Right renal cortex interstitium (tissue), 3 donors: ENCODE results near the gene FZD1. TPM values are rescaled to one million over a fixed set of nuclear protein-coding genes. Genes with fewer than 3 reads are reported as not detected.
"Not testable (repeated sequence)": the region's sequence is repeated elsewhere in the genome, so short reads cannot be mapped to it uniquely, and the experiment has no call there.

Experiments used
- DNase-seq, 3 donors: peaks; one replicate each; pipeline ENCODE4 v3.0.0-alpha.2; 2013; ENCODE audit warnings: low read depth in 3 of 3, low spot score in 2 of 3
- polyA plus RNA-seq, 3 donors: library from polyadenylated mRNA; unstranded; fragments of 120-200 nt; gene quantifications; one replicate each; pipeline ENCODE4 v1.2.1, GENCODE V29; 2013; ENCODE audit not compliant: insufficient read length in 3 of 3

FZD1 gene
- polyA plus RNA-seq, 3 donors: 56.4 to 60.4 (median 58.7) TPM

DNA sequence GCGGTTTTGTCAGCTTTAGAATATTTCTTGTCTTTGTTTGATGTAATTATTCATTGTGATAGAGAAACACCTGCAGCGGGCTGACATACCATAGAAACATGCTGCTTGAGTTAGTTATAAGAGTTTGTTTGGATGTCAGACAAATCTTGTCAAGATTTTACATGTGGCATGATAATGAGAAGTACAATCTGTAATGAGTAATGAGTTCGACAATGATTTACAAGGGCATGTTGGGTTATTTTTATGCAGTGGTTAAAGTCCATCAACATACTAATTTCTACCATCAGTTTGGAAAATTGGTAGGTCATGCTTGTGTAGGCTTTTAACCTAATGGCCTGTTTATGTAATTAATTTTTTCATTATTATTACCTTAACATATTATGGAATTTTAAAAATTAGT lies 31.3 kb downstream of the FZD1 start:
- no peak for DNase-seq

DNA sequence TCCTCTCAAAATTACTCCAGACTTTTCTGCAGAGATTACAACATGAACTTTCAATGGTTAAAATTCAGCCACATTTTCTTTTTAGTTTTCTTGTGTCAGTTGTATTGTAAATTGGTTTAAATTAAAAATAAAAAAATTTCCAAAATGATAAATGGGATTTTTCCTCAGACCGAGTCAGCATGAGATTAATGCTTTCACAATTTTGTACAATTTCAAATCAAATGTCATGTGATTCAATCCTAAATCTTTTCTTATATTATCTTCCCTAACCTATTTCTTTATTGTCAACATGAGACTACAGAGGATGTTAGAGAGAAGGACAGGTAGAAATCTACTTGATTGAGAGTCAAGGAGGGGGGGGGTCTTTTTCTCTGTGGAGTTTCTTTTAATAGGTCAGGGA lies 33.7 kb downstream of the FZD1 start:
- no peak for DNase-seq

DNA sequence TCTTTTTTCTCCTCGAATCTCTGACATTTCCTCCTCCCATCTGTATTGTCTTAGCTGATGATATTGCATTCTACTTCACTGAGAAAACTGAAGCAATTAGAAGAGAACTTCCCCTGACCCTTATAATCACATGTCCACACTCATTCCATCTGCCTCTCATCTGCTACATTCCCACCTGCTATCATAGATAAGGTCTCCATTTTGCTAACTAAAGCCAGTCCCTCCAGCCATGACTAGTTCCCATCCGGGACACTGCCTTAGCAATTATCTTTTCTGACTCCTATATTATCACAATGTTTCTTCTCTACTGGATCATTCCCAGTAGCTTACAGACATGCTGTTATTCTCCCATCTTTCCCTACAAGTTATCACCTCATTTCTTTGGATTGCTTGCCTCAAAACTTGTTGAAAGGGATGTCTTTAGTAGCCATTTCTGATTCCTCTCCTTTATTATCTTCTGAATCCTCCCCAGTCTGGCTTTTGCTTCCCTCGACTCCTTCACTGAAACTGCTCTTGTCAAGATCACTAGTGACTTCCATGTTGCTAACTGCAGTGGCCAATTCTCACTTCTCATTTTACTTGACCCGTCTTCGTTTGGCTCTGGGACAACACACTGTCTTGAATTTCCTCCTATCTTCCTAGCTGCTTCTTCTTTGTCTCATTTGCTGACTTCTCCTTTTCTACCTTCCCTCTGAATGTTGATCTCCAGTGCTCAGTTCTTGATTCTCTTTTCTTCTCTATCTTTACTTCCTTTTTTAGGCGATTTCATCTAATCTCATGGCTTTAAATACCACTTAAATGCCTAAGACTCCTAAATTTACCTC lies 35.9 kb downstream of the FZD1 start:
- no peak for DNase-seq

DNA sequence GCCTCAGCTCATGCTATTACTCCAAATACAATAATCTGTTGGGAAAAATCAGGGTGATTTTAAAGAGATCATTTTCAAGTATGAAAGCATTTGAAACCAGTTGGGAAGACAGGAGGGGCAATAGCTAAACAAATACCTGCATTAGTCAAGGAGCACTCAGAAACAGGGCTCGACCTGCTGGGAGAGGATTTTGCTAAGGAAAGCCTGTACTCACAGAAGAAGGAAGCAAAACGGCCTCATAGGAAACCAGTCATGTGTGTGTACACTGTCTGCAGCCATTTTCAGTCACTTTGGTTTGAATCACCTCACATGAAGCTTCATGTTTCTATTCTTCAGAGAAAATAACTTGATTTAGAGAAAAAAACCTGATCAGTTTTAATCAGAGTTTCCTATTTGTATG lies 38.6 kb downstream of the FZD1 start:
- DNase-seq: no peak

DNA sequence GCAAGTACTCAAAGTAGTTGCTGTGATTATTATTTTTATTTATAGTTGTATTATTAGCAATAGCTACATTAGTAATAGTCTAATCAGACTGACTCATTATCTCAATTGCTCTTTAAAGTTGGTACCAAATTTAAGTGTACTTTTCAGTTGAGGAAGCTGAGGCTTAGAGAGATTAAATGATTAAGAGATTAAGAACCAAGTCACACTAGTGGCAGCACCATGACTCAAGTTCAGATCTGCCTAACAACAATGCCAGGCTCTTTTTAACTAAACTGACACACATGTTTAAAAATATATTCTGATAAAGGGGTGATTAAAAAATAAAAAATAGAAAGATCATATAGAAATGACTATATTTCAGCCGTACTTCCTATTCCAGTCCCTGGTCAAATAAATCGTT lies 42.0 kb downstream of the FZD1 start:
- DNase-seq: no peak

DNA sequence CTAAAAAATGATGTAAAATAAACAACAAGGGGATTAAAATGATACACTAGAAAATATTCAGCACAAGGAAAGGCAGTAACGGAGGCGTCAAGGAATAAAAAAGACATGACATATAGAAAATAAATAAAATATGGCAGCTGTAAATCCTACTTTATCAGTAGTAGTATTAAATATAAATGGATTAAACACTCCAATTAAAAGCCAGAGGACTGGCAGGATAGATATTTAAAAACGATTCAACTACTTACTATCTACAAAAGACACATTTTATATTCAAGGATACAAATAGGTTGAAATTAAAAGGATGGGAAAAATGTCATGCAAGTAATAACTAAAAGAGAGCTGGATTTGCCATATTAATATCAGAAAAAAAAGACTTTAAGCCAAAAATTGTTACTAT lies 43.2 kb downstream of the FZD1 start:
- DNase-seq: no peak

DNA sequence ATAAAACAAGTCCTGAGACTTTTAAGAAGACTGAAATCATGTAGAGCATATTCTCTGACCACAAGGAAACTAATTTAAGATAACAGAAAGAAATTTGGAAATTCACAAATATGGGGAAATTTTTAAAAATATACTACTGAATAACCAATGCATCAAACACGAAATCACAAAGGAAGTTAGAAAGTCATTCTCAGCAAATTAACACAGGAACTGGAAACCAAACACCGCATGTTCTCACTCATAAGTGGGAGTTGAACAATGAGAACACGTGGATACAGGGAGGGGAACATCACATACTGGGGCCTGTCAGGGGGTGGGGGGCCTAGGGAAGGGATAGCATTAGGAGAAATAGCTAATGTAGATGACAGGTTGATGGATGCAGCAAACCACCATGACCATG lies 44.0 kb downstream of the FZD1 start:
- DNase-seq: not testable (repeated sequence)

DNA sequence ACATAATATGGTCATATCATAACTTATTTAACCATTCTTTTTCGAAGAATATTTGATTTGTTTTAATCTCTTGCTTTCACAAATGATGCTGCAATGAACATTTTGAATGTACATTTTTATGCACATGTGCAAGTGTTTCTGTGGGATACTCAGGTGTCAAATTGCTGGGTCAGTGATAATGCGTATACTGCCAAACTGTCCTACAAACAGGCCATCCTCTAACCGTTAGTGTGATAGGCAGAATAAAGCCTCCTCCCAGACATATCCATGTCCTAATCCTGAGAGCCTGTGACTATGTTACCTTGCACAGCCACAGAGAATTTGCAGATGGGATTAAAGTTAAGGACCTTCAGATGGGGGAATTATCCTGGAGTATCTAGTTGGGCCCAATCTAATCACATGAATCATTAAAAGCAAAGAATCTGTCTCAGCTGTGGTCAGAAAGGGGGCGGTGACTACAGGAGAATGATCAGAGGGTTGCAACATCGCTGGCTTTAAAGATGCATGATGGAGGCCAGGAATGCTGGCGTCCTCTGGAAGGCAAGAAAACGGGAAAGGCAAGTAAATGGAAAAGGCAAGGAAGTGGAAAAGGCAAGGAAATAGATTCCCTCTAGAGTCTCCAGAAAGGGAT lies 46.7 kb downstream of the FZD1 start:
- no peak for DNase-seq

DNA sequence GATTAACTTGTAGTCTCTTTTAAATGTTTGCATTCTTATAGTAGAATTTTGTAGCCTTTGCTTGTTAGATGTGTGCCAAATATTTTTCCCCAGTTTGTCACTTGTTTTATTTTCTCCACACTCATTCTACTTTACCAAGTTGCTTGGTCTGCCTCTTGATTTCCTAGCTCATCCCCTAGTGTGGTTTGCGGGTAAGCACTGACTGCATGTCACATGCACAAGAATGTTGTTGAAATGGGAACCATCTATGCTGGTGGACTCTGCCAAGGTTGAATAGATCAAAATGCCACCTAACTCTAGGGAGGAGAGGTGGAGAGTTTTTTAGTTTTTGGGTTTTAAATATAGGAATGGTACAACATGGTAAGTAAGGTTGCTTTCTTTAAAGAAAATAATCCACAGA lies 47.6 kb downstream of the FZD1 start:
- DNase-seq: no peak

DNA sequence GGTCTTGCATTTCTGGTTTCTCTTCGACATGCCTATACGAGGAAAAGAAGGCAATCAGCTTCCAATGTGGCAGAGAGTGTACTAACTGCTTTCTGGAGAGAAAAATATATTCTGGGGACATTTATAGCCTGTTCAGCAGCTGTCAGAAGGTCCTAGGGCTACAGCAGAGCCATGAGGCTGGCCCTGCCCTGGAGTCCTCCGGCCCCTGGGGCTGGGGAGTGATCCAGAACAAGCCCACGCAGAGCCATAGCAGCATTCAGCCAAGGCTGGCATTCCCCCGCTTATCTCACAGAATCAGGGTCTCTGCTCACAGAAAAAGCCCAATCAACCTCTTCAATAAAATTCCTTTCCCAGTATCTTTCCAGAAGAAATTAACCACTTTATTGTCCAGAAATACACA lies 48.9 kb downstream of the FZD1 start:
- DNase-seq: no peak

DNA sequence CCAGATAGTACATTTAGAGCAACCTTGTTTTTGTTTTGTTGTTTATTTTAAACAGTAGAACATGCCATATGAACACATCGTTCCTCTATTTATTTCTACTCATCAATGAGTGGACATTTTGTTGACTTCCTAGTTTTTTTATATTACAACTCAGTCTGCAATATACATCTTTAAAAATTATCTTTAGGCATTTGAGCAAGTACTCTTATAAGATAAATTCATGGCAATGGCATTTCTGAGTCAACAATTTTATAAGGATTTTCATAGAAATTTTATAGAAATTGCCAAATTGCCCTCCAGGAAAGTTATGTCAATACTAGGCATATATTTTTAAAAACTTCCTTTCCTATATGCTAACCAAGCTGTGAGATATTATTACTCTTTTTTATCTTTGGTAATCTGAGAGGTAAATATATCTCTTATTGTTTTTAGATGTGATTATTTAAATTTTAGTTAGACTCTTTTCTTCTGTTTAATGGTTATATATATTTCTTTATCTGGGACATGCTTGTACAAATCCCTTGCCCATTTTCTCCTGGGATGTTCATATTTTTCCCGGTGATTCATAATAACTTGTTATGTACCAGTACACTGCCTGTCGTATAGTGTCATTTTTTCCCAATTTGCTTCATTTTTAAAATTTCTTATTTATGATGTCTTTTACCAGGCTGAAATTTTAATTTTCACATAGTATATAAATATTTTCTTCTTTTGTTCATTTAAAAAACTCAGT lies 50.5 kb downstream of the FZD1 start:
- no peak for DNase-seq

DNA sequence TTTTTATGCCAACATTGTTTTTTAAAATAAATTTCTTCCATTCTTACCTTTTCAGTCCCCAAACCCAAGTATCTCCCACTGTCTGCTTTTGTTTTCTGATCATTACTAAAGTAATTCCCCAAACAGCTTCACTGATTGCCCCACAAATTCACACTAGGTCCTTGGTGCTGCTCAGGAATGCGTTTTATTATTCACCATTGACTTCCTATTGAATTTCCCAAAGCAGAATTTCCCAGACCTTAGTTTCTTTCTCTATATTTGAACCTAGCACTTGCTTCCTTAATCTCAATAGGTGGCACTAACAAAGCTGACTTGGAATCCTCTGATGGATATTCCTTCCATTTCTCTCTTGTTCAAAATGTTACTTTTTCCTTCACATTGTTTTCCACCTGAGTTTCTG lies 52.2 kb downstream of the FZD1 start:
- no peak for DNase-seq

DNA sequence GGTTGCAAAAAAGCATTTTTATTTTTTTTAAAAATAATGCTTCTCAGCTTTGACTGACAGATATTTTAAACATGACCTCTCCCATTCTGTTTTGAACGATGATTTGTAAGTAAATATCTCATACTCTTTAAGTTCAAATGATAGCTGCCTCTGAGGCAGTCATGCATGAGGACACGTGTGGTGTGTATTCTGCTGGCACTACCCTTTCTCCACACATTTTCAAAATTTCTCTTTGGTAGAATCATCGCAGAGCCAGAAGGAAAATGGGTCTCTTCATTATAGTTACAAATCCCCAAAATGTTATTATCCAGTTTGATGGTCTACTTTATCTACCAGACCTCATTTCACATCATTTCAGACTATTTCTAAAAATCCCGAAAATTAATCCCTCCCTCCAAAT lies 55.1 kb downstream of the FZD1 start:
- no peak for DNase-seq

DNA sequence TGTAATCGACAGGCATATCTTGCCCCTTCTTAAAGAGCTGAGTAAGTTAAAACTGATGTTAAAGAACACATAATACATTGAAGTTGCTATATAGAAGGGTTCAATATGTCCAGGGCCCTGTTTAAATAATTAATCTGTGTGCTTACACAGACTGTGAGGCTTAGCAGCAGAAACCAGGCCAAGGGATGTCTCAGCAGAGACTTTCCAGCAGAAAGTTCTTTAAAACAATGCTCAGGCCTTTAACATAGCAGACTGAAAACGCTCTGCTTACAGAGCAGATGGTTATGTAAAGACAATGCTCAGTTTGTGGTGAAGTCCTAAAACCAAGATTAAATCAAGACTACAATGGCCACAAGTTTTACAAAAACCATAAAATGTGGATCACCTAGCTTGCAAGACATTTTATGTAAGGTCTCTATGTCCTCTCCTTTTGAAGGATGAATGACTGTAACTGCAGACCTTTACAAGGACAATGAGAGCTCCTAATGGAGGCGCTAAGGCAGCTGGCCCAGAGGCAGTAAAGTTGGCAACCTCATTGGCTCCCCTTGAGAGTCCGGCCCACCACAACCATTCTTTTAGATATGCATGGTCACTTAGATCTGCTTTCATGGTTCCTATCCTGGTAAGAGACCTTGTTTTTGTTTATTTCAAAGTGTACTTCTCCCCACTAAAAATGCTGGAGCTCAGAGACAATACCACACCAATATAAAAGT lies 56.3 kb downstream of the FZD1 start:
- no peak for DNase-seq
